IPS-18c (cell line): Measurements from ENCODE around the gene STYK1.
"Not testable (repeated sequence)": the region's sequence is repeated elsewhere in the genome, so short reads cannot be mapped to it uniquely, and the experiment has no call there.

Source experiments
- H3K4me3 ChIP-seq: 2 replicates; pipeline ENCODE4 v1.7.0; 2013; ENCODE audit warnings: low read depth, mild to moderate bottlenecking, low read length, moderate library complexity; ENCODE audit not compliant: insufficient read depth
- H3K9me3 ChIP-seq: one replicate; pipeline ENCODE4 v1.6.1; 2013; ENCODE audit warnings: mild to moderate bottlenecking, low read length, moderate library complexity; ENCODE audit not compliant: control insufficient read depth, insufficient read depth

The STYK1 gene

DNA sequence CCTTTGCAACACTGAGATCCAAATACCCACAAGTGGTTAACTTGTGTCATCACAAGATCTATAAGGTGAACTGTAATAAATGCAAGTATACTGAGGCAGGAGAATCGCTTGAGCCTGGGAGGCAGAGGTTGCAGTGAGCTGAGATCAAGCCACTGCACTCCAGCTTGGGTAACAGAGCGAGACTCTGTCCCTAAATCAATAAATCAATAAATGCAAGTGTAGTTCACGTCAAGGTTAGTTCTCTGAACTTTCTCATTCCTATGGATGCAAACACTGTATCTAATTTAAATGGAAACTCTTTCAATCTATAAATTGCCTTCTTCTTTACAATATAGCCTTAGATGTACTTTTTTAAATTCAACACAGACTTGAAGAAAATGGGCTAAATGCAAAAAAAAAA lies 63.7 kb downstream of the STYK1 start:
- no peaks in the 10 kb centered on the region for H3K9me3 ChIP-seq
- no peak overlapping the region for H3K4me3 ChIP-seq

DNA sequence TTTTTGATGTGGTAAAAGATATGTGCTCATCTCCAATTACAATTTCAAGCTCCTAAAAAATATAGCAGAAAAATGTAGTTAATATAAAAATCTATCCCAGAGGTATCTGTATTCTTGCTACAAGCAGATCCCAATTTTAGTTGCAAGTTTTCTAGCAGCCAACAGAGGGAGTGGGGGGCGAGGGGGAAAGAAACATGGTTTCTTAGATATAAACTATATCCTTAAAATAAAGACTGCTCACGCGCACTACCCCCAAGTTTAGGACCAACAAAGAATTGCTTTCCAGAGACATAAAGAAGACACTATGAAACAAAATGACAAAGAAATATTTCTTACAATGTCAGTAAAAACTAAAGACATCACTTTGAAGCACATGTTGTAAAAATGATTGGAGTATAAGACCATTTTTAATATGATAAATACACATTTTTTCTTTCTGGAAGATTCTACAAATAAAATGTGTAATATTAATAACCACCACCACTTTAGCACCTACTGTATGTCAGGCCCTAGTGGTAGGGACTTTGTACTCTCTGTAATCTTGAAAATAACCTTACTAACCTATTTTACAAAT lies 65.9 kb downstream of the STYK1 start:
- no peak overlapping the region for H3K4me3 ChIP-seq
- no peaks in the 10 kb centered on the region for H3K9me3 ChIP-seq

DNA sequence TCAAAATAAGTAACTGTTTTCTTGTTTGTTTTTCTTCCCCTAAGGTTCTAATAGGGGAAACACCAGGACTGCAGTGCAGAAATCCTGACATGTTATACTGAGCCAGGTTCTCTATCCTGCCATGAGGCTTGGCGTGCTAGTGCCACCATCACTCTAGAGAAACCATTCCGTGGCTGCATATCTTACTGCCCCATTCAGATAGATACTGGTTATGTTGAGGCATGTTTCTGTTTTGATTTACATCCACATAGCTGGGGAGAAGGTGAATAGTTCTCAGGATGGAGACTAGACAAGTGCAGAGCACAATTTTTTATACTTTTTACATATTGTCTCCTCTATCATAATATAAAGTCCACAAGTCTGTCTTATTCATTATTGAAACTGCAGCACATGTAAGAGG lies 72.0 kb downstream of the STYK1 start:
- no peak overlapping the region for H3K4me3 ChIP-seq
- H3K9me3 ChIP-seq = no peaks in the 10 kb centered on the region

DNA sequence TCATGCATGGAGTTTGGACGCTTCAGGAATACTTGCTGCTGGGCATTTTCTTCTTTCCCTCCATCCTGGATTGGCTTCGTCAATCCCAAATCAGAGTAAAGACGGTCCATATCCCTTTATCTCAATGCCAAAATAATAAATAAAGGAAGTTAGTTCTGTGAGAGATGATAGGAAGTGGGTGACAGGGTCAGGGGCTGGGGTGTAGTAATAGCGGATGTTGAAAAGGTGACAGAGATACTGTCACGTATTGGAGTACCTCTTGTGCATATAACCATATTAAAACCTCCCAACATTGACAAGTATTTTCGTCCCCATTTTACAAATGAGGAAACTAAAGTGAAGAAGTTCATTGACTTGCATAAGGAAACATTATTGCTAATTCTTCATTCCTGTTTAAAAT lies 72.9 kb downstream of the STYK1 start:
- Histone ChIP-seq H3K4me3 (no peak overlapping the region), H3K9me3 (no peaks in the 10 kb centered on the region)

DNA sequence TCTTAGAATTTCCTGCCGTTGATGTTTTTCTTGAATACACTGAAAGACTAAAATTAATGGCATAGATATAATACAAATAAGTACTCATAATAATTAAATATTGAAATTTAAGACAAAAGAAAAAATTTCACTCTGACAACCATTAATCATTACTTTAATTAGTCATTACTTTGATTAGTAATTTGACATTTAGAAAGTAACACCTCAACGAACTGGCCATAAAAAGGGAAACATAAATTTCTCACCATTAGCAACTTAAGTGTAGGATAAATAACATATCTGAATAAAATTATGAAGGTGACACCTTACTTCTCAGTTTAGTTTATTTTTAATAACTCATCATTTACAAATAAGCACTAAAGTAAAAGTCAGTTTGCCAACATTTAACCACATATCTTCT lies 78.0 kb downstream of the STYK1 start:
- Histone ChIP-seq H3K9me3 (no peaks in the 10 kb centered on the region), H3K4me3 (no peak overlapping the region)

DNA sequence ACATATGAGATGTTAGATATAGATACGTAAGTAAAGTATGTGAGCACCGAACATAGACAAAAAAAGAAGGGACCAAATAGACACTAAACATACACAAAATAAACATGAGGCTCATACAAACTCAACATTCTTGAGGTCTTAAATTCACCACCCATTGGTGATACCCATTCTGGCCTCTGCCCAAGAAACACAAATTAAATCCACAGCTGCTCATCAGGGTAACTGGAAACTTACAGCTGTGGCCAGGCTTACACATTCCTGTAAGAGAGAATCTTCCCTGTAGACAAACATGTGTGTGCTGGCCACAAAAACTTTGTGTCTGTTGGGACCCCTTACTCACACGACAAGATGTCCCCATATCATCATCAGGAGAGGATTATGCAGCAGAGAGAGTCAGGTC lies 82.9 kb downstream of the STYK1 start:
- H3K4me3 ChIP-seq = no peak overlapping the region
- H3K9me3 ChIP-seq = peaks cover 2% of the 10 kb centered on the region

DNA sequence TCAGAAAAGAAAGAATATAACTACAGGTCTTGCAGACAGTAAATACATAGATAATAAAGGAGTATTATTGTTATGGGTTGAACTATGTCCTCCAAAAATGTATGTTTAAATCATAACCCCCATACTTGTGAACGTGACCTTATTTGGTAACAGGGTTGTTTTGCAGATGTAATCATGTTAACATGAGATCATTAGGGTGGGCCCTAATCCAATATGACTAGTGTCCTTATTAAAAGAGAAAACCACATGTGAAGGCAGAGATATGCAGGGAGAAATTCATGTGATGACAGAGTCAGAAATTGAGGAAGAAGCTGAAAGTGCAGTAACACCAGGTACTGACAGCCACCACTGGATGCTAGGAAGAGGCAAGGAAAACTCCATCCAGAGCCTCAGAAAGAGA lies 89.4 kb downstream of the STYK1 start:
- Histone ChIP-seq H3K9me3 (no peaks in the 10 kb centered on the region), H3K4me3 (no peak overlapping the region)

DNA sequence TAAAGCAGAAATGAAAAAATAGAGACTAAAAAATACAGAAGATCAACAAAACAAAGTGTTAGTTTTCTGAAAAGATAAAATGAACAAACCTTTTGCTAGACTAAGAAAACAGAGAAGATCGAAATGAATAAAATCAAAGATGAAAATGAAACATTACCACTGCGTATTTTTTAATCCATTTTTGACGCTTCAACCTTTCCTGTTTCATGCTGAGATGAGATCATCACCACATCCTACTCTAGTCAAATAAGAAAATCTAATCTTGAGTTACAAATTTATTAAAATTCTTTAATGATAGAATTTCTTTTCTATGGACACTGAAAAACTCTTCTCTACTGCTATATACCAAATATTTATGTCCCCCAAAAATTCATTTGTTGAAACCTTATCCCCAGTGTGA lies 91.1 kb downstream of the STYK1 start:
- no peak overlapping the region for H3K4me3 ChIP-seq

DNA sequence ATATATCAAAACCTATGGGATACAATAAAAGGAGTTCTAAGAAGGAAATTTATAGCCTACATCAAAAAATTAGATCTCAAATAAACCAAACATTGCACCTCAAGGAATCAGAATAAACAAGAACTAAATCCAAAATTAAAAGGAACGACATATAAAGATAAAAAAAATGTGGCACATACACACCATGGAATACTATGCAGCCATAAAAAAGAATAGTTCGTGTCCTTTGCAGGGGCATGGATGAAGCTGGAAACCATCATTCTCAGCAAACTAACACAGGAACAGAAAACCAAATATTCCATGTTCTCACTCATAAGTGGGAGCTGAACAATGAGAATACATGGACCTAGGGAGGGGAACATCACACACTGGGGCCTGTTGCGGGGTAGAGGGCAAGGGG lies 91.7 kb downstream of the STYK1 start:
- not testable (repeated sequence) for H3K9me3 ChIP-seq, H3K4me3 ChIP-seq

More for the DNA sequence above, 91.1 kb downstream of the STYK1 start:
- H3K9me3 ChIP-seq = no peaks in the 10 kb centered on the region

DNA sequence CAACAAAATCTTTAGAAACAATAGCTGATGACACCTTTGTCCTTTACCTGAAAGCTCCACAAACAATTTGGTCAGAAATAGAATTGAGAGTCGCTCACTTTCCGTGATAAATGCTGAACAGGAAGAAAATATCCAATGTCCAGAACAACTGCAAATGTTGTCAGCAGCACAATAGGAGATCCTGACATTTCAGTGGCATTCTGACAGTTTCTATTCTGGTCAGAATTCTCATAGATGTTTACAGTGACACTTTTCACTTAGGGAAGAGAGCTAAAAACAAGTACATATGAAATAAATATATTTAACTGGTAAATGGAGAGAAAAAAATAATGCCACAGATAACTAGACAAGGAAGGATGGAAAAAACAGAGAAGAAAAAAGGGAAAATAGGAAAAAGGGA lies 99.5 kb downstream of the STYK1 start:
- H3K4me3 ChIP-seq = no peak overlapping the region
- H3K9me3 ChIP-seq = no peaks in the 10 kb centered on the region

DNA sequence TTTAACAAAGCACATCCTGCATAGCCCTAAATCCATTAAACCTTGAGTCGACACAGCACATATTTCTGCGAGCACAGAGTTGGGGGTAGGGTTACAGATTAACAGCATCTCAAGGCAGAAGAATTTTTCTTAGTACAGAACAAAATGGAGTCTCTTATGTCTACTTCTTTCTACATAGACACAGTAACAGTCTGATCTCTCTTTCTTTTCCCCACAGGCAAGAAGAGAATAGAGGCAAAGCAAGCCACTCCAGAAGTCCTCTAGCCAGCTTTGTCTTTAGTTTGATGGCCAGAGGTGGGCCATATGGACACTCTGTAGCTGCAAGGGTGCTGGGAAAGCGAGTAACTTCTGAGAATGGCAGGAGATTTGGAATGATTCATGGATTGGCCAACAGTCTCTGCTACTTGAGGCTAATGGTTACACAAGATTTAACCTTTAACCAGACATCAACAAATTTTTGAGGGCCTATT lies 101.8 kb downstream of the STYK1 start:
- H3K9me3 ChIP-seq, H3K4me3 ChIP-seq: not testable (repeated sequence)

DNA sequence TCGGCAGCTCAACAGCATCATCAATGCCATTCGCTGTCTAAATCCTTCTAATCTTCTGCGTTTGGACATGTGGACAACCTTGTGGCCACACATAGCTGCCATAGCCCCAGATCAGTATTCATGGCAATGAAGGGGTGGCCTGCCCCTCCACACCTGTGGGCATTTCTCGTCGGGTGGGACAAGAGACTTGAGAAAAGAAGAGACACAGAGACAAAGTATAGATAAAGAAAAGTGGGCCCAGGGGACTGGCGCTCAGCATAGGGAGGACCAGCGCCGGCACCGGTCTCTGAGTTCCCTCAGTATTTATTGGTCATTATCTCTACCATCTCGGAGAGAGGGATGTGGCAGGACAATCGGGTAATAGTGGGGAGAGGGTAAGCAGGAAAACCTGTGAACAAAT lies 102.7 kb downstream of the STYK1 start:
- Histone ChIP-seq H3K9me3 (no peaks in the 10 kb centered on the region), H3K4me3 (no peak overlapping the region)
